ENCODE measurements around the gene PHKB.
"Not testable (repeated sequence)": the region's sequence is repeated elsewhere in the genome, so short reads cannot be mapped to it uniquely, and the experiment has no call there.

PHKB gene

DNA sequence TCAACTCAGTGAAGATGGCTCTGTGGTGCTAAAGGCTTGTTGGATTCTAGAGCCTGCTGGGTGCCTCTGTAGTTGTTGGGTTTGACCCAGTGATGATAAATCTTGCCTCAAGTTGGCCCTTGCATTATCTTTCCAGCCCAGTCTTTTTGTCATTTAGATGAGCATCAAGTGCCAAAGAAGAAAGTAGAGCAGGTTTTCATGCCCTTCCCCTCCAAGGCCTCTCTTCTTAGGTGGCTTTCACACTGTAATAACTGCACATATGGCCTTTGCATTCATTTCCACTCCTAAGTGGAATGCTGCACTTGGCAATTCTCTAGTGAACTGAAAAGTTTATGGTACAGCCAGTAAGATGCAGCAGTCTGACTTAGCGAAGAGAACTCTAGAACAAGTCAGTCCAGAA lies 165.1 kb downstream of the PHKB start:
- DNase-seq (ENCODE audit: low read depth) = no peak

DNA sequence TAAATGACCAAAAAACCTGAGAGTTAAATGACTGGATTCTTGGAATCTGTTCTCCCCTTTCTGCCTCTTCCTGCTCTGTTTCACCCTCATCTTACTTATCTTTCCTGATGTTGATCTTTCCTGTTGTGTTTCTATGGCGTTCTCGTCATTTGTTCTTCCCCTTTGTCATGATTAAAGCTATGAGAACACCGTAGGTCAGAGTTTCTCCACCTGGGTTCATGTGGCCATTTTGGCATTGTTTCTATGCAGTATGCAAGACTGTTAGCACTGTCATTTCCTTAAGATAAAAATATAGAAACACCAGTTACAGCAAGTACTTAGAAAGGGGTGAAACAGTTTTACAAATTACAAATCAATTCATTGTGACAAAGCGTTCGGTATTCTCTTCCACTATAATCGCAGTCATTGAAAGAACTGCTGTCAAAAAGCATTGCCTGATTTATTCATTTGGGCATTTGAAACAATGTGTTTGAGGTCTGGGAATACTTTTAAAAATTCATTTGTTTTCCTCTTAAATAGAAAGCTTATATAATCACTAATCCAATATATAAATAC lies 166.0 kb downstream of the PHKB start:
- DNase-seq (ENCODE audit: low read depth) = no peak

DNA sequence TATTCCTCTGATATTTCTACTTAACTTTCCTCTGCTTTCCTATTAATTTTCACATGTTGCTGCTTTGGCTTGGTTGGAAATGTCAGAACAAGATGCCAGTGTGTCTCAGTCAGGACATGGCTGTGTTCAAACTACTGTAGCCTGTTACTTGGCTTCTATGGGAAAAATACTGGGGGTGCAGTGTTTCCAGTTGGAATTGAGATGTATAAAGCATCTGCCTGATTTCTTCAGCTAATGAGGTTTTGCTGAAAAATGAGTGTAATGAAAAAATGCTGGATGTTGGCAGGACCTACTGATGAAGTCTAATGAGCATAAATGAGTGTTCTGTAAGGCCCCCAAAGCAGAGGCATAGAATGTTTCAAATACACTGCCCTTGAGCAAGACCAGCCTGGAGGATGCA lies 166.6 kb downstream of the PHKB start:
- no peak for DNase-seq (ENCODE audit: low read depth)

DNA sequence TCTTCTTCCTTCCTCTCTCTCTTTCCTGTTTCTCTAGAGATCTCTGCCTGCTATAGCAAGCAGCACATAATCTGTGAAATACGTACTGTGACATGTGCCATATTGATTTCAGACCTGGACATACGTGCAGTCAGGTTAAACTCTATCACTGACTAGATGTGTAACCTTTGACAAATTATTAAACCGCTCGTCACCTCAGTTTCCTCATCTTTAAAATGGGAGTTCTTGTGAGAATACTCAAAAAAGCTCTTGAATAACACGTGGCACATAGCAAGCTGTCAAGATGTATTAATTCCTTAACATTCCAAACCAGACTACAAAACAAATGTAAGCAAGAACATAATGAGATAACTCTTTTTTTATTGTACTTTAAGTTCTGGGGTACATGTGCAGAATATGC lies 170.0 kb downstream of the PHKB start:
- no peak for DNase-seq (ENCODE audit: low read depth)

DNA sequence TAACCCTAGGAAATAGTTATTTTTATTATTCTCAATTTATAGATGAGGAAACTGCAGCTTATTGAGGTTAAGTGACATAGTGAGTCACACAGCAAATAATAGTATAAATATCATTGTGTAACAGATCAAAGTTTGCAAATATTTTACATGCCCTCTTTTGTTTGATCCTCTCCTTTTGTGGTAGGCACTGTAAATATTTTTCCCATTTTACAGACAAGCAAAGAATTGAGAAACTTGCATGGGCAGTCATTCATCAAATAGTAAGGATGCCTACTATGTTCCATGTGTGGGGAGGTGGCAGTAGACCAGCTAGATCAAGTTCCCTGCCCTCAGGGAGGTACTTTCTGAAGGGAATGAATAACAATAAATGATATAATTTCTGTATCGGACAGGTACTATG lies 173.0 kb downstream of the PHKB start:
- DNase-seq (ENCODE audit: low read depth) = no peak

DNA sequence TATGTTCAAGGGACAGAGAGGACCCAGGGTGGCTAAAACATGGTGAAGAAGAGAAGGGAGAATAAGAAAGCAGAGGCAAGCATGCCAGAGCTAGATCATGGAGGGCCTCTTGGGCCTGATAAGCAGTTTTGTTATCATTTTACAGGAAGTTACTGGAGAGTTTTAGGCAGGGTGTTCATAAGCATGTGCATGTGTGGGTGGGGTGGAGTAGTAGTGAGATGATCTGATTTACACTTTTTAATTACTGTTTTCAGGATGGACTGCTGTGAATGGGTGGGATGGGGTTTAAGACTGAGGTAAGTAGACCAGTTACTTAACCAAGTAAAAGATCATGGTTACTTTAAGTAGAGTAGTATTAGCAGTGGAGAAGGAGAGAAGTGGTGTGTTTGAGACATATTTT lies 173.6 kb downstream of the PHKB start:
- no peak for DNase-seq (ENCODE audit: low read depth)

DNA sequence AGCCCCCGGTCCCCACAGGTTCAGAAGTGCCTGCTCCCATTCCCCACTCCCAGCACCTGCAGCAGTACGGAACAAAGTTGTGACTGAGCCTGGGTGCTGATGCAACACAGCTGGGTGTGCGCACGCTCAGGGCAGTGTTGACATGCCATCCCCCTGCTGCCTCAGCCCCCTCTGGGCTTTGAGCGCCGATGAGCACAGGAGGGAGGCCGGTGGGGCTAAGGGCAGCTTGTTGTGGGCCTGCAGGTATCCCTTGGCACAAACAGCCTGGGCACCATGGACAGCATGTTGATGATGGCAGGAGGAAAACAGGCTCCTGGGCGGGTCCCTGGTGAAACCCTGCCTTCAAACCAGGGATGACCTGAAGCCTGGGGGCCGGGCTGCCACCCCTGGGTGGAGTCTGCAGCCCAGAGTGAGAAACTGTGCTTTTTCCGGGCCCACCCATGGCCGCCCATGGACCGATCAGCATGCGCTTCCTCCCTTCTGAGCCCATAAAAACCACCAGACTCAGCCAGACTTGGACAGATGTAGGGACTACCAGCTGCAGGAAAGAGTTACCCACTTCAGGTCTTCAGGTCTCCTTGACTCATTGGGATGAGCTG lies 175.5 kb downstream of the PHKB start:
- no peak for DNase-seq (ENCODE audit: low read depth)

DNA sequence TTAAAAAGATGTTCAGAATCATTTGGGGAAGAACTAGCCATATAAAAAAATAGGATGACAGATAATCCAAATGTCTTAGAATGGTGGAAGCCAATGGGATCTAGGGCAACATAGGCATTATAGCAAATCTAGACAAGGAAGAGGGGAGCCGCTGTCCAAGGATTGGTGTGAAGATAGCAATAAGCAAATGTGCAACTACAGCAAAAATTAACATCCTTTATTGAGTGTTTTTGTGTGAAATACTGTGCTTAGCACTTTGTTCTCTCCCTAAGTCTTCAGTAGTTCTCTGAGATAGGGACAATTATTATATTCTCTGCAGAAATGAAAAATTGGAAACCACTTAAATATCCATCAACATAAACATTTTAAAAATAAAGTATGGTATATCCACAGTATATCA lies 177.0 kb downstream of the PHKB start:
- DNase-seq (ENCODE audit: low read depth) = no peak

DNA sequence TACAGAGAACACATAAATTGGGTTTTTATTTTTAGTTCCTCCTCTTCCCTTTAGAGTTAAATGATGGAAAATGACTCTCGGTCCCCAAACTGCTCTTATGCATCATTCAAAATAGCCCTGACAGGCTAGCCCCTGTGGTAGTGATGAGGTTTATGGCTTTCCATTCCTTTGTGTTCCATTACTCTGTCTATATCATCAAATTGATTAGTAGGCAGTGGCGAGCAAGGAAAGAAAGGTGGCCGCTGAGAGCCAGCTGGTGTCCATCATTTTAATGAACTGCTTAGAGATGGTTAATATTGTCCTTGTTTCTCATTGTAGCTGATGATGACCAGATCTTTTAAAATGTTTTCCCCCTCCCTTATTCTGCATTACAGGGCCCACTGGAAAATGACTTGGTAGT lies 179.5 kb downstream of the PHKB start:
- no peak for DNase-seq (ENCODE audit: low read depth)

DNA sequence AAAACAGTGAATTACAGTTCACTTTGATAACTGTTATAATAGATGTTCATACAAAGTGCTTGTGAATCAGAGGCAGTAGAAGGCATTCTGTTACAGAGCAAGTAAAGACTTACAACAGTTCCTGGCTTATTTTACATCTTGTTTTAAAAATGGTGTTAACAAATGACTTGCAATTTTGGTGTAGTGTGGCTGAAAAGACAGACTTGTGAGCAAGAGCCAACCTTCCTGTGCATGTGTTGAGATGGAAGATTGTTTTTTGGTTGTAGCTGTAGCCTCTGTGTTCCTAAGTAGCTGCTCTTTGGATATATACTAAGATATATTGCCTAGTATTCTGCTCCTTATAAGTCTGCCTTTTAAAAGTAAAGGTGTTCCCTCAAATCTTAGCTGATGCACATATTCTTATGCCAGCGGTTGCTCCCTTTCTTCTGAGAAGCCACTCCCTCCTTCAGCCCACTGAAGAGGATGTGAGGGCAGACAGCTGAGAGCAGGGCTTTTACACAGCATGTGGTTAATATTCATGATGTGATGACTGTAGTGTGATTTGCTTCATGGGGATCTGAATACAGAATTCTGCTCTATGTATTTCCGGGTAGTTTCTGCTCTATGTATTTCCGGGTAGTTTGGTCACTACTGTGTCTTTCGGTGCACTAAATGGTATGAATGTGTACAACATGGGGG lies 182.3 kb downstream of the PHKB start:
- DNase-seq (ENCODE audit: low read depth) = no peak

DNA sequence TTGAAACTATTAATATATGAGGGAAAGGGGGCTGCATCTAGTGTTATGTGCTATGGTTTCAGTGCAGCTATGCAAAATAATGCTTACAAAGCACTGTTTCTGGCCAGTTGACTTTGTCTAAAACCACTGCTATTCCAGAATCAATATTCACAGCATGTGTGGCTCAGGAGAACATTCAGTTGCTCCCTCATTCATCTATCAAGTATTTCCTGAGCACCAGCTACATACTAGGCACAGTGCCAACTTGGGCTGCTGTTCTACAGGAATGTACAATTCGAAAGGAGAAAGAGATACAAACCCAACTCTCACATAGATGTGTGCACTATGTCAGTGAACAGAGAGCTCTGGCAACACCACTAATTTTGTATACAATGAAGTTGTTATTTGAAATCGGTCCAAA lies 183.0 kb downstream of the PHKB start:
- DNase-seq (ENCODE audit: low read depth) = peak; percentile 44

DNA sequence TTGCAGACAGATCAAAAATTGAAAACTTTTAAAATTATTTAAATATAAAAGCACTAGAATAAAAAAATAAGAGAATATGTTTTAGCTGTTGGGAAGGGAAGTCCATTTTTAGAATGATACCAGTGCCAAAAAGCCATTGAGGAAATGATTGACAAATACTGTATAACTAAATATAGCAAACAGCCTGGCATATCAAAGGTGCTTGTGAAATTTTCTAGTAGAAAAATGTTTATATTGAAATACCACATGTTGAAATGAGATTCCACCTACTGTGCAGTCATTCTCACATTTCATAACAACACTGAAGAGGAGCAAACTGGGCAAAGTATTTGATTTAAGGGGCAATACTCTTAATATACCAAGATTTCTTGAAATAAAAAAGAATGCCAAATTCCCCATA lies 183.5 kb downstream of the PHKB start:
- no peak for DNase-seq (ENCODE audit: low read depth)

DNA sequence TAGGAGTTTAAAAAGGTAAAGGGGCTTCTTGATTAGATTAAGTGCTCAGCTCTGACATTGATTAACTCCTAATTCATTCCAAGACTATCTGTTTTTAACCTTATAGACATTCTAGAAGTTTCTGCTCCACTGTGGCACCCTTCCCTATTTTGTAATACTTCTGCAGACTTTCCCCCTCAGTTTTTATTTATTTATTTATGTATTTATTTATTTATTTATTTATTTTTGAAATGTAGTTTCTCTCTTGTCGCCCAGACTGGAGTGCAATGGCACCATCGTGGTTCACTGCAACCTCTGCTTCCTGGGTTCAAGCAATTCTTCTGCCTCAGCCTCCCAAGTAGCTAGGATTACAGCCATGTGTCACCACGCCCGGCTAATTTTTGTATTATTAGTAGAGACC lies 185.8 kb downstream of the PHKB start:
- DNase-seq (ENCODE audit: low read depth) = no peak

DNA sequence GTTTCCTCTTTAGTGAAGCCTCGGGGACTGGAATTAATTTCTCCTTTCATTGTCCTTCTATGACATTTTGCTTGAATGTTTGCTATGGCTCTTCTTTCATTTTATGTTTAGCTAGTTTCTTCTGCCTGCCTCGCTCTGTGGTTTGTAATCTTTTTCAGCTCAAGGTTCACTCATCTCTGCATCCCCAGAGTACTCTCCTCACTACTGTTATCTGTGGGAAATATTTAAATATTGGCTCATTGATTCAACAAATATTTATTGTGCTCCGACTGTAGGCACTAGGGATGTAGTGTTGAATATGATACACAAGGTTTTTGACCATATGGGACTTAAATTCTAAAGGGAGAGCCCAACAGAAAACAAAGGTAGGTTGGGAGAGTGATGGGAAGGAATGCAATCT lies 195.9 kb downstream of the PHKB start:
- no peak for DNase-seq (ENCODE audit: low read depth)

DNA sequence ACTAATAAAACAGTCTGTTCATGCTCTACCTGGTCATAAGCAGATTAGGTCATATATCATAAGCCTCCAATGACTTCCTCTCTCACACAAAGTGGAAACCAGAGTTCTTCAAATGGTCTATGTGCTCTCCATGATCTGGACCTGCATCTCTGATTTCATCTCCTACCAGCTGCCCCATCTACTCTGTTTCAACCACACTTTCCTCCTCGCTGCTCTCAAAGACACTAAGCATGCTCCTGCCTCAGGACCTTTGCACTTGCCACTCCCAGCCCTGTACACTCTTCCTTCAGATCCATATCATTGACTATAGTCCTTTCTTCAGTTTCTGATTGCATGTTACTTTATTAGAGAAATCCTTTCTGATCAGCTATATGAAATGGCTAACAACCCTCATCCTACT lies 196.8 kb downstream of the PHKB start:
- no peak for DNase-seq (ENCODE audit: low read depth)

DNA sequence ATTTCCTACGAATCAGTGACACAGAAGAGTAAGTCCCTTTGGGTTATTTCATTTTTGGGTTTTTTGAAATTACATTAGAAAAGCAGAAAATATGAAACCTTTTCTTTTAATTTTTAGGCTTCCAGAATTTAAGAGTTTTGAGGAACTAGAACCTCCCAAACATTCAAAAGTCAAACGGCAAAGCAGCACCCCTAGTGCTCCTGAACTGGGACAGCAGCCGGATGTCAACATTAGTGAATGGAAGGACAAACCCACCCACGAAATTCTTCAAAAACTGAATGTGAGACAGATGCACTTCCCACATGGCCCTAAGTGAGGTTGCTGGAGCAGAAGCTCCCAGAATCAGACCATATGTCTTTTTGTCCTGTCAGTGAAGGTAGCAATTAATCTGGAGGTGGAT lies 199.4 kb downstream of the PHKB start:
- no peak for DNase-seq (ENCODE audit: low read depth)

DNA sequence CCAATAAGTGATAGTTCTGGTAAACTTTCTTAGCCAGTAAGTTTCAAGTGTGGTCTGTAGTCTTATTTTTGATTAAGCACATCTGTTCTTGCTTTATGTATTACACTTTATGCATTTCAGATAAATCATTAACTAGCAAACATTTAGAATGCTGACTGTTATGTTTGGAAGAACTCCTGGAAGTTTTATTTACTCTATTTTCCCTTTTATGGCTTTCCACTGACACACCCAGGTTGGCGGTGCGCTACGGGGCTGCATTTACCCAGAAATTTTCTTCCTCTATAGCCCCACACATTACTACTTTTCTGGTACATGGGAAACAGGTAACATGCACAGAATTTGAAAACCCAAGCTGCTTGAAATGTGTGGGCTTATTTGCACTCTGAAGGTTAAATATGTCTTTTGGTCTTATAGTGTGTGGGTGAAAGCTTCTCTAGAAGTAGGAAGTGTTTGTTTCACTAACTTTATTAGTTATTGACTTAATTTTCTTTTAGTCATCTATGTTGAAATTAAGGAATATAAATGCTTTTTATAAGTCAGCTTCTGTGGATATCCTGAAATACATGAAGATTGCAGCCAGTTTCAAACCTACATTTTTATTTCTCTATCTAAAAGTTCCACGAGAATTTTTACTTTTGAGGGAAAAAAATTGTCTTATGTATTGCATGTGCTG lies 203.7 kb downstream of the PHKB start:
- DNase-seq (ENCODE audit: low read depth) = no peak

DNA sequence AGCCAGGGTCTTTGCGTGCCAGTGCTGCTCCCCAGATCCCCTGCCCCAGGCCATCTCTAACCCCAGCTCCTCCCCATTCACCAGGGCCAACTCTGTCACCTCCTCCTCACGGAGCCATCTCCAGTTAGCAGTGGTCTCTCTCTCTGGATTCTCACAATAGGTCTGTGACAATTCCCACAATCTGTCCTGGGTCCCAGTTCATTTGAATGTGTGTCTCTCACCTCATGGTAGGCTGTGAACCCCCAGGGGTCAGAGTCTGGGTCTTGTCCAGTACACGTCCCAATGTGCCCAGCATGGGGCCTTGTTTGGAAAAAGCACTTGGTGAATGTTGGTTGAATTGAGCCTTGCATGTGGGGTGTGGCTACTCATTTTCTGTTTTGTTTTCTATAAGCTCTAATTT lies 205.3 kb downstream of the PHKB start:
- DNase-seq (ENCODE audit: low read depth) = no peak

DNA sequence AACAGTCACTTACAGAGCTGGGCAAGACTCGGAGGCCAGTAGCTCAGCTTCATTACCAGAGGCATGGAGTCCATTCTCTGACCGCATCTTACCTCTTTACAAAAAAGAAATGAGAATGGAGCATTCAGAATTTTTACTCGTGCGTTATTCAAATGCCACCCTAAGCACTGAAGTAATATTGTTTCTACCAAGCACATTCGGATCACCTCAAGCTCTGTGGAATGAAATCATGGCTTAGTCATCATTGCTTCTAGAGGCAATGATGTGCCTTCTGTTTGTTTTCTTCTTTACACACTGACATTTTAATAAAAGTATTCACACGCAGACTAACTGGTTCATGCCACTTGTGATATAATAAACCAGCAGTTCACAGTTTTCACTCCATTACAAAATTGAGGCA lies 206.8 kb downstream of the PHKB start:
- DNase-seq (ENCODE audit: low read depth) = no peak

DNA sequence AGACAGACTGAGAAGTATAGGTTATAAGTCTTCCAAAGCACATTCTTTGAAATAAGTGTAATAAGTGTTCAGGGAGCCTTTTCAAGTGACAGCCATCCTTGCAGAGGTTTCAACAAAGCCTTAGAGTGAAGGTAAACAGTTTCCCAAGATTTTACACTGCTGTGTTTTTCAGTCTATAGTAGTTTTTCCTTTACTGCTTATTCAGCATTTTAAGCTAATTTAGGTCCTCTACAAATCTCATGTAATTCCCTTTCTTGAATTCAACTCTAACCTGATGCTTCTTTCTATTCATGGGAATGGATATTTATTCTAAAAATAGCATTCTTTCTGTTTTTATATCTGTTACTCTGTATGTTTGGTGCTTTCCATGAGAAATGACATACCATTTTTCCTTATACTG lies 211.3 kb downstream of the PHKB start:
- no peak for DNase-seq (ENCODE audit: low read depth)

DNA sequence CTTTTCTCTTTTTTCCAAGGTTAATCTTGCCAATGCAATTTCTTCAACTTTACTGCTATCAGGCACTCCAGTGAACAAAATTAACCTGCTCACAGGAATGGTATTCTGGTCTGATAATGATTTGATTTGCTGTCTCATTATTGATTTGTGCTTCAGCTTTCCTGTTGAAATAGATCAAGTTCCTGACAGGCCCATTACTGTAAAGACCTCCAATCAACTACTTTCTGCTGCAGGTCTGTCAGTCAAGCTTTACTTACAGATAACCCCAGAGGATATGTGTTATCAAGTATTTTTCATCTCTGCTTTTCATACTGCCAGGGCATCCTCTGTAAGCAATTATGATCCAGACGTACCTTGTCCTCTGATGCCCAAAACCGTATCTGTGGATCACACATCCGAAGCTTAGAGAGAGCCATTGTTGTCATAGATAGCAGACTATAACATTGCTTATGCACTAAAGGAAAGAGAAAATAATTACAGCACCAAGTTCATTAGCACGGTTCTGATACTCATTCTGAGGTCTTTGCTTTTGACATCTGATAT lies 215.6 kb downstream of the PHKB start:
- no peak for DNase-seq (ENCODE audit: low read depth)

DNA sequence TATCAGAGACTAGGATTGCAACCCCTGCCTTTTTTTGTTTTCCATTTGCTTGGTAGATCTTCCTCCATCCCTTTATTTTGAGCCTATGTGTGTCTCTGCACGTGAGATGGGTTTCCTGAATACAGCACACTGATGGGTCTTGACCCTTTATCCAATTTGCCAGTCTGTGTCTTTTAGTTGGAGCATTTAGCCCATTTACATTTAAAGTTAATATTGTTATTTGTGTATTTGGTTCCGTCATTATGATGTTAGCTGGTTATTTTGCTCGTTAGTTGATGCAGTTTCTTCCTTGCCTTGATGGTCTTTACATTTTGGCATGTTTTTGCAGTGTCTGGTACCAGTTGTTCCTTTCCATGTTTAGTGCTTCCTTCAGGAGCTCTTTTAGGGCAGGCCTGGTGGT lies 220.4 kb downstream of the PHKB start:
- not testable (repeated sequence) for DNase-seq (ENCODE audit: low read depth)

DNA sequence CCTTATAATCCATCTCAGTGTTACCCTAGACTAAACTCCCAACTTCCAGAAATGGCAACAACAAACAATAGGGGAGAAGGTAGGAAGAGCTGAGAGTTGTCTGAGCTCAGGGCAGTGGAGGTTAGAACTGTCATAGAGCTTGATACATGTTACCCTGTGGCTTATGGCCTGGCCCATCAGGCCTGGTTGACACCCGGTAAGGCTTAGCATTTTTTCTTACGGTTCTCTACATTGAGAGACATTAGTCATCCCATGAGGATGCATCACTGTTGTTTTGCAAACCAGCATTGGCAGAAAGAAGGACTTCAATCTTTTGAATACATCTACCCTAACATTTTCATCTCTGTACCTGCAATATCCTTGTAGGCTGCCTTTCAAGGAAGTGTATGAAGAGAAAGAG lies 226.6 kb downstream of the PHKB start:
- DNase-seq (ENCODE audit: low read depth) = no peak

All from stromal cell of bone marrow (primary cell).